Measurements from ENCODE around the gene PDIA6.

GRCh38 chr2:10773821-10774341 lies 38.7 kb downstream of the PDIA6 start:
- TF ChIP-seq CREB1 (IDR thresholded peaks at IDR 0.05; ENCODE audit: low read depth), result no peak
- no peak for TF ChIP-seq YY1 (IDR thresholded peaks at IDR 0.05; ENCODE audit: low read depth)
- no peak for TF ChIP-seq REST (IDR thresholded peaks at IDR 0.05; ENCODE audit: low read depth)
- TF ChIP-seq RAD21 (IDR thresholded peaks at IDR 0.05; ENCODE audit: low read depth), result no peak
- no peak for TF ChIP-seq USF1 (IDR thresholded peaks at IDR 0.05)
- TF ChIP-seq CEBPB (IDR thresholded peaks at IDR 0.05), result no peak
- TF ChIP-seq TEAD4 (IDR thresholded peaks at IDR 0.05), result no peak
- TF ChIP-seq TCF12 (IDR thresholded peaks at IDR 0.05; ENCODE audit: low read depth), result no peak
- TF ChIP-seq EGR1 (IDR thresholded peaks at IDR 0.05), result no peak
- no peak for TF ChIP-seq TAF1 (IDR thresholded peaks at IDR 0.05; ENCODE audit: low read depth)
- no peak for TF ChIP-seq EP300 (IDR thresholded peaks at IDR 0.05; ENCODE audit: borderline replicate concordance)

All from Ishikawa (cell line).